HG03432 (cell line): ENCODE measurements around the gene CRELD1.
"Not testable (repeated sequence)": the region's sequence is repeated elsewhere in the genome, so short reads cannot be mapped to it uniquely, and the experiment has no call there.

Source experiments
- ATAC-seq: cut with Tn5 transposase; IDR thresholded peaks from one replicate; pipeline ENCODE4 v1.9.1; 2021; ENCODE audit warnings: mild to moderate bottlenecking, moderate library complexity; ENCODE audit not compliant: unreplicated experiment

CRELD1 gene, protein sequence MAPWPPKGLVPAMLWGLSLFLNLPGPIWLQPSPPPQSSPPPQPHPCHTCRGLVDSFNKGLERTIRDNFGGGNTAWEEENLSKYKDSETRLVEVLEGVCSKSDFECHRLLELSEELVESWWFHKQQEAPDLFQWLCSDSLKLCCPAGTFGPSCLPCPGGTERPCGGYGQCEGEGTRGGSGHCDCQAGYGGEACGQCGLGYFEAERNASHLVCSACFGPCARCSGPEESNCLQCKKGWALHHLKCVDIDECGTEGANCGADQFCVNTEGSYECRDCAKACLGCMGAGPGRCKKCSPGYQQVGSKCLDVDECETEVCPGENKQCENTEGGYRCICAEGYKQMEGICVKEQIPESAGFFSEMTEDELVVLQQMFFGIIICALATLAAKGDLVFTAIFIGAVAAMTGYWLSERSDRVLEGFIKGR

DNA sequence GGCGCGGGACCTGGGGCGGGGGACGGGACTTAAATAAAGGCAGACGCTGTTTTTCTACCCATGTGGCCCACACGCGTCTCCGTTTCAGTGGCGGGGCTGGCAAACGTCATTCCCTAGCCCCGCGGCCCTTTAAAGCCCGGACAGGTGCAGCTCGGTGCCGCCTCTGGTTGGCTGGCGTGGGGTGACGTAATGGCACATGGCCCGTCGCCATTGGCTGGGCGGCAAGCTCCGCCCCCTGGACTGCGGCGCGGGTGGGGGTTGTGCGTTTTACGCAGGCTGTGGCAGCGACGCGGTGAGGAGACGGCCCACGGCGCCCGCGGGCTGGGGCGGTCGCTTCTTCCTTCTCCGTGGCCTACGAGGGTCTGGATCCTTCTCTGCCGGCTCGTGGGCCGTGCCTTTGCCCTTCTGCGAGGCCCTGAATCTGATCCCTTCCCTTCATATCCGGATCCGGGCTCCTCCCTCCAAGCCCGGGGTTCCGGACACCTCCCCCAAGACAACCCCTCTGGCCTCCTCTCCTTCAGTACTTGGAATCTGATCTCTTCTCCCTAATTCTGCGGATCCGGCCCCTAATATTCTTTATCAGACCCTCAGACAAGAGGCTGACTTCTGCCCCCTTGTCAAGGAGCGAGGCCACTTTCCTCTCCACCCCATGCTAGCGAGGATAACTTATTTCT is at the start of gene CRELD1:
Gene CRELD1, plus strand, starts transcription at position 274 of the 674 bp plus-strand sequence. CDS start 605 bp downstream, outside the sequence.
- peak; percentile 88 for ATAC-seq

GRCh38 chr3:9884555-9885165 is 49.0 kb upstream of the CRELD1 start:
- ATAC-seq: no peak

- ATAC-seq: no peak
Measured at GRCh38 chr3:9886328-9886727, 47.3 kb upstream of the CRELD1 start.

- ATAC-seq: no peak
Measured at GRCh38 chr3:9887480-9887879, 46.2 kb upstream of the CRELD1 start.

DNA sequence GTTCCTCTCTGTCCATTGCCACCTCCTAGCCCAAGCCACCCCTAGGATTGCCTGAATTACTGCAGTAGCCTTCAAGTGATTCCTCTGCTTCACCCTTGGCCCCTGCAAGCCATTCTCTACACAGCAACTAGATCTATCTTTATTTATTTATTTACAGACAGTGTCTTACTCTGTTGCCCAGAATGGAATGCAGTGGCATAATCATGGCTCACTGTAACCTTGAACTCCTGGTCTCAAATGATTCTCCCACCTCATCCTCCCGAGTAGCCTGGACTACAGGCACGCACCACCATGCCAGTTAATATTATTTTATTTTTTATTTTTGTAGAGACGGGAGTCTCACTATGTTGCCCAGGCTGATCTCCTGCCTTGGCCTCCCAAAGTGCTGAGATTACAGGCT is 45.1 kb upstream of the CRELD1 start:
- ATAC-seq: no peak

DNA sequence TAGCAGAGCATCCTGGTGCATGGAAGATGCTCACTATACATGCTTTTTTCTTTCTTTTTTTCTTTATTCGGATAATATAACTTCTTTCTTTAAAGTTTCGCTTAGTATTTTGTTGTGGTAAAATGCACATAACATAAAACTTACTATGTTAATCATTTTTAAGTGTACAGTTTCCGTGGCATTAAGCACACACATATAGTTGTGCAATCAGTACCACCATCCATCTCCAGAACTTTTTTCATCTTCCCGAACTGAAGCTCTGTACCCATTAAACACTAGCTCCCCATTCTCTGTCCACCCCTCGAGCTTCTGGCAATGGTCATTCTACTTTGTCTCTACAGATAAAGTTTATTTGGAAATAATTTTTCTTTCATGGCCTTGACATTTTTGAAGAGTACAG is 44.2 kb upstream of the CRELD1 start:
- ATAC-seq: no peak

DNA sequence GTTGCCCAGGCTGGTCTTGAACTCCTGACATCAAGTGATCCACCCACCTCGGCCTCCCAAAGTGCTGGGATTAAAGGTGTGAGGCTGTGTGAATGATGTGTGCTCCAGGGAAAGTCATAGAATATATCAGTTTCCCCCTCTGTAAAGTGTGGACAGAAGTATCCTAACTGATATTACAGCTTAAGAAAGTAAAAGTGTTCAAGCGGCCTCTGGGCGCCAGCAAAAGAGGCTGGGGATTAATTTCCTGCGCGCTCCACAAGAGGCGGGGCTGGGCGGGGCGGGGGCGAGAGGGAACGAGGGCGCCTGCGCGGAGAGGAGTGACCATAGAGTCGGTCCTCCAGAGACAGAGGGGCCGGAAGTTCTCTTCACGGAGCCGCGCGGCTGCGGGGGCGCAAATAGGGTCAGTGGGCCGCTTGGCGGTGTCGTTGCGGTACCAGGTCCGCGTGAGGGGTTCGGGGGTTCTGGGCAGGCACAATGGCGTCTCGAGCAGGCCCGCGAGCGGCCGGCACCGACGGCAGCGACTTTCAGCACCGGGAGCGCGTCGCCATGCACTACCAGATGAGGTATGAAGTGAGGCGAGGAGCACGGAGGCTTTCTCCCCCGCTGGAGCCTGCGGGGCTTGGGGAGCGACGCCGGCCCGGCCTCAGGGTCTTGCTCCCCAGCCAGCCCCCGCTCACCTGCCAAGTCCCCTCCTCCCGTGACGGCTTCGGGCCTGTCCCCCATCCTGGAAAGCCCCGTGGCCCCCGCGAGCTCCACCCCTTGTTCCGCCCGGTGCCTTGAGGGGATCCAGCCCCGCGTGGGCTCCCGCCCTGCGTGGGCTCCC is 43.2 kb upstream of the CRELD1 start, which contains the start of gene JAGN1:
Gene JAGN1, plus strand, starts transcription at position 362 of the 823 bp plus-strand sequence. Its CDS starts 113 bp downstream, at position 475.
- ATAC-seq: peak; percentile 85

DNA sequence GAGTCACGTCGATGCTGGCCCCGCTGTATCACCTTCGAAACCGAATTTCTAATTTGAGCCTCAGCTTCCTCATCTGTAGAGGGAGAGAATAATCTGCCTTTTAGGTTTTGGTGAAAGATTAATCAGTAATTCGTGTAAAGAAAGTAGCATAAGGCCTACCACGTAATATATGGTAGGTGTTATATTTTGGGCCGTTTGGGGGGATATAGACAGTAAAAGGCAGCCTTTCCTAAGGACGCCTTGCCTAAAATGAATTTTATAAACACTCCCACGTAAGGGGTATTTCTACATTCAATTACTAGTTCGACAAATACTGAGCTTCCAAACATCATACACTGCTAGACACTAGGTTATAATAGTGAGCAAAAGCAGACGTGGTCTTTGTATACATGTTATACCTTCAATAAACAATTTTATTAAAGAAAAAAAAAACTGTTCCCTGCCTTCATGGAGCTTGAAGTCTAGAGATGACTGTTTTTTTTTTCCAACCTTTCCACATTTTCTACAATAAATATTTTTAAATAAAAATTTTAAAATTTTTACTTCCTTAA is 42.5 kb upstream of the CRELD1 start:
- ATAC-seq: no peak

DNA sequence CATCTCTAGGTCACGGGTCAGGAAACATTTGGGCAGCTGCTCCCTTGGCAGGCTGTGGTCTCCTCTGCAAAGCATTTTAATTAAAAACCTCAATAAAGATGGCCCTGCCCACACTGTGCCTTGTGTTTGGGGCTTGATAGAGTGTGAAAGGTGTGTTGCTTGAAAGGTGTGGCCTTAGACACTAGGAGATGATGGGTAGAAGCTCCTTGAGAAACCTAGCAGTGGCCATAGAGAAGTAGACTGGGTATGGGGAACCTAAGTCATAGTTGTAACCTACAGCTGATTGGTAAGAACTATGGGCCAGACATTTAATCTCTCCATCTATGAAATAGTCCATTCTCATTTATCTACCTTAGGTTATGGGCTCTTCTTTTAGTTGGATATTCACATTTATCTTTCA is 39.9 kb upstream of the CRELD1 start:
- ATAC-seq: no peak

- ATAC-seq: not testable (repeated sequence)
Measured at GRCh38 chr3:9895715-9896114, 37.9 kb upstream of the CRELD1 start.

DNA sequence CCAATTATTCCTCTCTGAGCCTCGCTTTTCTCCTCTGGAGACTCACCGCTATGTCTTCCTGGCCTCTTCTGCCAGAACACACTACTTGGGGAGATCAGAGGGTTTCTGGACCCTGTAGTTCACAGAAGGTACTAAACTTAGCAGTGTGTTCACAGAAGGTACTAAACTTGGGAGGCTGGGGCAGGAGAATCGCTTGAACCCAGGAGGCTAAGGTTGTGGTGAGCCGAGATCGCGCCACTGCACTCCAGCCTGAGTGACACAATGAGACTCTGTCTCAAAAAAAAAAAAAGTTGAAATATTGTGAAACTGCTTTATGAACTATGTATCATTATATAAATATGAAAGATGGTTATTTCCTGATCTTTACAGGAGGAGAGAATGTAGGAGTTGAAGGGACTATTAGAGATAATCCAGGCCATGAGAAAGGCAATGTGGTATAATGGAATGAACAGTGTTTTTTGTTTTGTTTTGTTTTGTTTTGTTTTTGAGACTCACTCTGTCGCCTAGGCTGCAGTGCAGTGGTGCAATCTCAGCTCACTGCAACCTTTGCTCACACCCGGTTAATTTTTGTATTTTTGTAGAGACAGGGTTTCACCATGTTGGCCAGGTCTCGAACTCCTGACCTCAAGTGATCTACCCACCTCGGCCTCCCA is 36.8 kb upstream of the CRELD1 start:
- not testable (repeated sequence) for ATAC-seq

GRCh38 chr3:9897408-9898372 is 35.9 kb upstream of the CRELD1 start:
- ATAC-seq: peak; percentile 63

- no peak for ATAC-seq
Measured at GRCh38 chr3:9898467-9899241, 35.0 kb upstream of the CRELD1 start.

DNA sequence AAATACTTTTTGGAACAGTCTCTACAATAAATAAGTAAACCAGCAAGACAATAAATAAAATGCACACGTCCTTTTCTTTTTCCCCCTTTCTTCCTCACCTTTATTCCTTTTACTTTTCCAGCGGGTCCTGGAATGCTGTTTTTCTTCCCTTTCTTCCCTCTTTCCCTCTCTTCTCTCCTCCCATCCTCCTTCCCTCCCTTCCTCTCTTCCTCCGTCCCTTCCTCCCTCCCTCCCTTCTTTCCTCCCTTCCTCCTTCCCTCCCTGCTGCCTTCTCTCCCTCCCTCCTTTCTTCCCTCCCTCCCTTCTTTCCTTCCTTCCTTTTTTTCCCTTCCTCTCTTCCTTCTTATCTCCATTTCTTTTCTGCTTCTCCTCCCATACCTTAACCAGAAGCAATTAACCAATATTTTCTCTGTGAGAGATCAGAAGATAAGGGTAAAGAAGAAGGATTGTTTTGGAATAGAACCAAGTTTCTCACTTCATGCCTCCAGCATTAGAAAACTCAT is 34.3 kb upstream of the CRELD1 start:
- ATAC-seq: no peak

DNA sequence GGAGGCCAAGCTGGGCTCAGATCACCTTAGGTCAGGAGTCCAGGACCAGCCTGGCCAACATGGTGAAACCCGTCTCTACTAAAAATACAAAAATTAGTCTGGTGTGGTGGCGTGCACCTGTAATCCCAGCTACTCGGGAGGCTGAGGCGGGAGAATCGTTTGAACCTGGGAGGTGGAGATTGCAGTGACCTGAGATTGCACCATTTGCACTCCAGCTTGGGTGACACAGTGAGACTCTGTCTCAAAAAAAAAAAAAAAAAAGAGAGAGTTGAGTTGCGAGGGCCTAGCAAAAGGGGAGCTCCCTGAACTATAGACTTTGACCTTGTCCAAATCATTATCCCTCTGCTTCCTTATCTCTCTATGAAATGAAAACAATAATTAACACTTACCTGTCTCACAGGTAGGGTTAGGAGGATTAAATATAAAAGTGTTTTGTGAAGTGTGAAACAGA is 32.6 kb upstream of the CRELD1 start:
- not testable (repeated sequence) for ATAC-seq

GRCh38 chr3:9901967-9902366 is 31.7 kb upstream of the CRELD1 start:
- no peak for ATAC-seq

DNA sequence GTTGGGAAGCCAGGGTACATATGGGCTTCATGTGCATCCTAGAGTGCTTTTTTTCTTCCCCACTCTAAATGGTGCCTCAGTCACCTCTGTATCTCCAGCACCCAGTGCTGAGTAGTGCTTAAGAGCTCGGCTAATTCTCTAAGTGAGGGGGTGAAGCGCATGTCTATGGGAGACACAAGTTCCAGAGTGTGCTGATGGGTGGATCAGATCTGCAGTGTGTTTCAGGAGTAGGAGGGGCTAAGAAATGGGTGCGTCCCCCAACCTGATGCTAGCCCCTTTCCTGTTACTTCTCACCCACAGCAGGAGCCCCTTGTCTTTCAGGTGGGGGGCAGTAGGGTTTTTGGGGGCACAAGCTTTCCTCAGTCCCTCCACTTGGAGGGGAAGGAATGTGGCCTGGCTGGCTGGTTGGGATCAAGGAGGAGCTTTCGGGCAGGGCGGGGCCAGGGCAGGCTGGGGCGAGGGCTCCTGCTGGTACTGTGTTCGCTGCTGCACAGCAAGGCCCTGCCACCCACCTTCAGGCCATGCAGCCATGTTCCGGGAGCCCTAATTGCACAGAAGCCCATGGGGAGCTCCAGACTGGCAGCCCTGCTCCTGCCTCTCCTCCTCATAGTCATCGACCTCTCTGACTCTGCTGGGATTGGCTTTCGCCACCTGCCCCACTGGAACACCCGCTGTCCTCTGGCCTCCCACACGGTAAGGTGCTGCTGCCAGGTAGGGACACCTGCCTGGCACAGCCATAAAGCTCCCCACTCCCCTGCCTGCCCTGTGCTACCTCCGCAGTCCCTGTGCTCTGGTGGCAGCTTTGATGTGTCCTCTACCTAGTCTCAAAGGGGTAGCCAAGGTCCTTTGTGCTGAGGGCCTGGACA is 31.0 kb upstream of the CRELD1 start, which contains the start of gene IL17RE:
Gene IL17RE, plus strand, starts transcription at position 477 of the 866 bp plus-strand sequence. Its CDS starts 85 bp downstream, at position 562.
- ATAC-seq: no peak
